Measurements from ENCODE around the gene PCBP3.
"Not testable (repeated sequence)": the region's sequence is repeated elsewhere in the genome, so short reads cannot be mapped to it uniquely, and the experiment has no call there.

Gene PCBP3

DNA sequence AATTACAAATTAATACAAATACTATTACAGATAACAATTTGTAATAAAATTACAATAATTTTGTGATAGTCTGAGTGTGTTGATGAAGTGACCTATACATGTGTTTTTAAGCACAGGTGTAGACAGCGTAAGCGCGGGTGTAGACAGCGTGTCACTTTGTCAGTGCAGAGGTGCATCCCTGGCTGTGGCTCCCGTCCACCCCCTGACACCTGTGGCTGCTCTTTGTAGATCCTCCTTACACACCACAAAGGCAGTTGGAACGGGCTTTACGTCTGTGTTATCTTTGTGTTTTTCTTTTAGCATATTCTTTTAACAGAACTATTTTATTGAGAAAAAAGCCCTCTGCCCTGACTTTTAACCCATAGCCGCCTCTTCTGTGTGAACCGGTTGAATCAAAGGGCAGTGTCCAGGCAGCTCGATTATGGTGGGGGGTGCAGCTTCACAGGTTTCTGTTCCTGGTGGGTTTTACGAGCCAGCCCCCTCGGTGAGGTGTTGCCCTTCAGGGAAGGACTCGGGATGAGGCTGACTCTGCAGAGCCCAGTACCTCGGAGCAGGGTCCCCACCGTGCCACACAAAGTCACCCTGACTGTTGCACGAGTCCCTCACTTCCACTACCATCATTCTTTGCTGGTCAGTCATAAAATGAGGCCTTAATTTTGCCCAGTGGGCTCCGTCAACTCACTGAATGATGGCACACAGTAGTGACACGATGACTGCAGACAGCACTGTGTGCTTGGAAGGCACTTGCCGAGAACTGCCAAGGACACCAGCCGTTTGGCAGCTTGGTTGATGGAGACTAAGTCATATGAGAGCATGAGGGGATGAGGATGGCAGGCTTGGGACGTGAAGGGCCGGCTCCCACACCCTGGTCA is 251.6 kb downstream of the PCBP3 start:
- H3K27ac ChIP-seq = no peak overlapping the region
- no peak for DNase-seq (ENCODE audit: low read depth, low spot score)

DNA sequence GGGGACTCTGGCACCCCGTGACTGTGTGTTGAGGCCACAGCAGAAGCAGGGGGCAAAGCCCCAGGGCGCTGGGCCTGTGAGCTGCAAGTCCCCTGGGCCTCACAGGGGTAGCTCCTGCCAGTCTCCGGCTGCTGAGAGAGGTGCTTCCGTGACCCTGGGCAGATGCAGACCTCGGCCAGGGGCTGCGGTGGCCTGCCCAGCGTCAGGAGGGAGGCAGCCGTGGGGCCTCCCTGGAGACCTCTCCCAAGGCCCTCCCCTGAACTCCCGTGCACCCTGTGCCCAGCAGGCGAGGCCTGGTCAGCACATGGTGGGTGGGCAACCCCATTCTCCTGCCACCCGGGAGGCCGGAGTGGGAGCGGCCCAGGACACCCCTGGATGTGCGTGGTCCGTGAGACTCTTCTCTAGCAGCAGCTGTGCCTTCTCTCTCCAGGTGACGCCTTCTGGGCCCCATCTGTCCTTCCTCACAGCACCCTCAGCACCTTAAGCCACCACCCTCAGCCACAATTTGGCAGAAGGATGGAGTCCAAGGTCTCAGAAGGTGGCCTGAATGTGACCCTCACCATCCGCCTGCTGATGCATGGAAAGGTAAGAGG is 252.3 kb downstream of the PCBP3 start:
- H3K27ac ChIP-seq = no peak overlapping the region
- no peak for DNase-seq (ENCODE audit: low read depth, low spot score)

DNA sequence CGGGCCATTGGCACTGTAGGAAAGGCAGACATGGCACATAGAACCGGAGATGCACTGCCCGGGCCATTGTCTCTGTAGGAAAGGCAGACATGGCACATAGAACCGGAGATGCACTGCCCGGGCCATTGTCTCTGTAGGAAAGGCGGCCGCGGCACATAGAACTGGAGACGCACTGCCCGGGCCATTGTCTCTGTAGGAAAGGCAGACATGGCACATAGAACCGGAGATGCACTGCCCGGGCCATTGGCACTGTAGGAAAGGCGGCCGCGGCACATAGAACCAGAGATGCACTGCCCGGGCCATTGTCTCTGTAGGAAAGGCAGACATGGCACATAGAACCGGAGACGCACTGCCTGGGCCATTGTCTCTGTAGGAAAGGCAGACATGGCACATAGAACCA is 252.9 kb downstream of the PCBP3 start:
- H3K27ac ChIP-seq; DNase-seq (ENCODE audit: low read depth, low spot score): not testable (repeated sequence)

DNA sequence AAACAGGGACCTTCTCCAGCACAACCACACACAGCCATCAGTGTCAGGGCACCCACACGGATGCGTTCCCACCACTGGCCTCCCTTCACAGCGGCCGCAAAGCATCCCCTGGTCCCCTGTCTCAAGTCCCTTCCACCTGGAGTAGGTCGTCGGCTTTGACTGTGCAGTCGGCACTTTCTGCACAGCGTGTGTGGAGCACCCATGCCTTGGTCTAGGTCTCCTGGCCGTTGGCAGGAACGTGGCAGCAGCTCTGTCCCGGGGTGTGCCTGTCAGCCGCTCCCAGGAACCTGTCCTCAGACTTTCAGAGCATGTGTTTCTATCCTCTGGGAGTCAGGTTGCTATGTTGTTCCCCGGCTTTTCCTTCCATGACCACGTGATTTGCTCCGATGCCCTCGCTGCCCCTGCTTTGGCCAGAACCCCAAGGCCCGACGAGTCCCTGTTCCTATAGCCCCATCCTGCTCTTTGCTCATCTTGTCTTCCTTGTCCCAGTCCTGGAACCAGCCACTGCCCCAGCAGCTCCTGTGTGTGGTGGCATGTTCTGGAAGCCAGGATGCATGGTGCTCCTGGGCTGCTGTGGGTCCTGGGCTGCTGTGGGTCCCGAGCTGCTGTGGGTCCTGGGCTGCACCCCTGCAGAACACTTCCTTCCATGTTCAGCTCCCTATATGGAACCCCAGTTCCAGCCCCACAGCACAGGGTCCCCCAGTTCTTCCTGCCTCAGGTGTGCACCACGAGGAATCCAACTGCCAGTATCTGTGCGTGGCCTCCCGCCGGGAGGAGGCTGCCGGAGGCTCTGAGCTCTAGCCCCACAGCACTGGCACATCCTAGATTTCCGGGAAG is 253.9 kb downstream of the PCBP3 start:
- no peak overlapping the region for H3K27ac ChIP-seq
- no peak for DNase-seq (ENCODE audit: low read depth, low spot score)

DNA sequence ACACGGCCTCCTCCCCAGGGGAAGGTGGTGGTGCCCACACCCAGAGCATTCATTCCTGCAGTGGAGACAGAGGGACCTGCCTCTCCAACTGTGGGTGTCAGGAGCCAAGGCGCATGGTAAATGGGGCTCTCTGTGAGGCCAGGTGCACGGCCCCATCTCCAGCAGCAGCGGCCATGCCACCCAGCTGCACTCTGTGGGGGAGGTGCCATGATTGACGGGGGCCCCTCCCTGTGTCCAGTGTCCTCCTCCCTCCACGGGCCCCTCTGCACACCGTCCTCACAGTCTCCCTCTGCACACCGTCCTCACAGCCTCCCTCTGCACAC is 254.5 kb downstream of the PCBP3 start:
- no peak for DNase-seq (ENCODE audit: low read depth, low spot score)
- no peak overlapping the region for H3K27ac ChIP-seq

DNA sequence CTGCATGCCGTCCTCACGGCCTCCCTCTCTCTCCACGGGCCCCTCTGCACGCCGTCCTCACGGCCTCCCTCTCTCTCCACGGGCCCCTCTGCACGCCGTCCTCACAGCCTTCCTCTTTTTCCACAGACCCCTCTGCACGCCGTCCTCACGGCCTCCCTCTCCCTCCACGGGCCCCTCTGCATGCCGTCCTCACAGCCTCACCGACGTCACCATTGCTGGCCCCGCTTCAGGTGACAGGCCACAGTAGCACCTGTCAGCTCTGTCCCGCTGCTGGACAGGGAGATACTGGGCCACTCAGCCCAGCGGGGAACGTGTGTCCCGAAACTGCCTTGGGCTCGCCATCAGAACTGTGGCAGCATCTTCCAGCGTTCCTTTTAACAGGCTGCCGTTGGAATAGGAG is 255.3 kb downstream of the PCBP3 start:
- DNase-seq (ENCODE audit: low read depth, low spot score) = no peak
- no peak overlapping the region for H3K27ac ChIP-seq

DNA sequence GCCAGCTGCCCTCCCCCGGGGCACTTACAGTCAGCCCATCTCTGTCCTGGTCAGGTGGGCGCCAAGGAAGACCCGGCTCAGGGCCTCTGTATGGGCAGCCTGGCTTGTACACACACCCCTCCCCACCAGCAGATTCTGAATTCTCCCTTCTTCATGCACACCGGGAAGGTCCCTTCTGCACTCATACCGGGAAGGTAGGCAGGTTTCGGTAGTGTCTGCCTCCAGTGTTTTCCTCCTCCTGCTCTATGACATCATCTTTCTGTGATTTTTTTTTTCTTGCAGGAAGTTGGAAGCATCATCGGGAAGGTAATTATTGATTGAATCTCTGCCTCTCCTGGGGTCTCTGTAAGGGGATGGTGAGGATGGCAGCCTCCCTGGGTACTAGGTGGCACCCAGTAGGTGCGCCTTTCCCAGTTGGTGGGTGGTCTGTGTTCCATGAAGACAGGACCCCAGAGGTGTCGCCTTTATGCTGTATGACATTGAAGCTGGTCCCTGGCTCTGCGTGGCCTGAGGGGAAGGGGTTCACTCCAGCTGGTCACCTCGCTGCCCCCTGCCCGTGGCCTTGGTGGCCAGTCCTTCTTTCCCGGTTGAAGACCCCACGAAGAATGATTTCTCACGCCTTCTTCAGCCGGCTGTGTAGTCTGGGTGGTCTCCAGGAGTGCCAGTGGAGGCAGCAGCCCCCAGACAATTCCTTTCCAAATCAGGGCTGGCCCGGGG is 255.9 kb downstream of the PCBP3 start:
- no peak overlapping the region for H3K27ac ChIP-seq
- no peak for DNase-seq (ENCODE audit: low read depth, low spot score)

DNA sequence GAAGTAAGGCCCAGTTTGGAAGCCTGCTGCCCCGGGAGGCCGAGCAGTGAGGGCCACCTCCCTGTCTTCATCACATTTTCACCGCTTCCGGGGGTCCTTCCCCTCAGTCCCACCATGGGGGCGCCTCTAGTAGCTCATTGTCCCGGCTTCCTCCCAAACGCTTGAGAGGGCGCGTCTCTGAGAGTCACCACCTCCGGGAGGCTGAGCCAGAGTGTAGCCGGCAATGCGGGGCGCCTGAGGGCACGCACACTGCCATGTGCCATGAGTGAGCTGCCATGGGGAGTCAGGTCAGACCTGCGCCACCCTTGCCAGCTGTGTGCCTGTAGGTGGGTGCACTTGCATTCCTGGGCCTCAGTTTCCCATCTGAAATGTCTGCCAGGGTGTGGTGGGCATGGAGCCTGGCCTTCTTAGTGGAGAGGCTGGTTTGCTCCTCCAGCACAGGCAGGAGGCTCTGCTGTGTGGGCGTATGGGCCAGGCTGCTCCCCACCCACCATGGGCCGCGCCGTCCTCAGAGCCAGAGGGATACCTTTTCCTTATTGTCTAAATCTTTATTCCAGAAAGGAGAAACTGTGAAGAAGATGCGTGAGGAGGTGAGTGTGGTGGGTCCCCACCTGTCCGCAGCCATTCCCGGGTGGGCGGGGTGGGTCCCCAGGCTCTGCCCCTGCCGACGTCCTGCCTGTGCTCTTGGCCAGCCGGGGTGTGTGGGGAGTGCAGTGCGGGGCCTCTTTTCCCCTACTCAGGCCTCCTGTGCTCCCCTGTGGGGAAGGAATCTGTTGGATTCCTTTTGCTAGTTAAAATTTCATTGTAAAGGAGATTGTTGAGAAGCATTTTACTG is 256.7 kb downstream of the PCBP3 start:
- no peak for DNase-seq (ENCODE audit: low read depth, low spot score)
- no peak overlapping the region for H3K27ac ChIP-seq

DNA sequence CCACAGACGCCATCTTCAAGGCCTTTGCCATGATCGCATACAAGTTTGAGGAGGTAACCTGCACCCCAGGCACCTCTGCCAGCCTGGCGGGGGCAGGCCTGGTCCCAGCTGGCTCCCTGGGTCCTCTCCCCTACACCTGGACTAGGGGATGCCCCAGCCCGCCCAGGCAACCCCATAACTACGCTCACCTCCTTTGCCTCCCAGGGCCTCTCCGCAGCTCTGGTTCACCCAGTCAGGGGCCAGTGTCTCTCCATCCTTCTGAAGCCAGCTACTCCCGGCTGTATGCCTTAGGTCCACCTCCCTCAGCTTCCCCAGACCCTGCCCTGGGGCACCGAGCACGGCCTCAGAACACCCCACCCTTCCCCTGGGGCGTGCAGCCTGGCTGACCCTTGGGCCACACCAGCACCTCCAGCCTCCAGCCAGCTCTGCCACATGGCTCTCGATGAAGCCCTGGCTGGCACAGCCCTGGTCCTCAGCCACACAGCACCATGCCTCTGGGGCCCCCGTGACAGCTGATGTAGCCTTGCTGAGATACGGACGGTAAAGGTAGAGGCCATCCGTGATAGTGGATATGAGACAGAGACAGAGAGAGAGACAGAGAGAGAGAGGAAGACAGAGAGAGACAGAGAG is 257.7 kb downstream of the PCBP3 start:
- H3K27ac ChIP-seq = no peak overlapping the region
- no peak for DNase-seq (ENCODE audit: low read depth, low spot score)

DNA sequence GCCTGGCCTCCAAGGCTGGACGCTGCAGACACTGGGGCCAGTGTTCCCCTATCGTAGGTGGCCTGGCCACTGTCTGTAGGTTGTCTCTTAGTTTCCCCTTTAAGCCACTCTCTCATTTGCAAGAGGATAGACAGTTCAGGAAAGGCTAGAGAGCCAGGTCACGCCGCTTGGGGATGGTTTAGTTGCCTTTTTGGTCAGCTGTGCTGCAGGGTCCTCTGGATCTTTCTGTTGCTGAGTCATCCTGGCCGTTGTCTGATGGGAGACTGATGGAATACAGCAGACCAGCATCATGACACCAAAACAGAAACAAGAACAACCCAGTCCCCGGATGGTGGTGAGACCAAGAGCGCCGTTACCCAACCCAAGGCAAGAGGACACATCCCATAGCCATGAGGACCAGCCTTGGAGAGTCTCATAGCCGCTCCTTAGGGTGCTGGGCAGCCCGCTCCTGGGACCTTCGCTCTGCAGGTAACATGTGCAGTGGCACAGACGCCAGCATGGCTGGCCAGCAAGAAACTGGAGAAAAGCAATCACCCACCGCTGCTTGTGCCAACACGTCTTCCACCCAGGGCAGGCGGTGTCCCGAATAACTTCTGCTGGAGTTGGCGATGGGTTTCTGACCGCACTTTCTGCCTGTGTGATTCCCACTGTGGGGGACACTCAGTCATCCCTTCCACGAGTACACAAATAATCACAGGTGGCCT is 258.9 kb downstream of the PCBP3 start:
- H3K27ac ChIP-seq = no peak overlapping the region
- DNase-seq (ENCODE audit: low read depth, low spot score) = no peak

DNA sequence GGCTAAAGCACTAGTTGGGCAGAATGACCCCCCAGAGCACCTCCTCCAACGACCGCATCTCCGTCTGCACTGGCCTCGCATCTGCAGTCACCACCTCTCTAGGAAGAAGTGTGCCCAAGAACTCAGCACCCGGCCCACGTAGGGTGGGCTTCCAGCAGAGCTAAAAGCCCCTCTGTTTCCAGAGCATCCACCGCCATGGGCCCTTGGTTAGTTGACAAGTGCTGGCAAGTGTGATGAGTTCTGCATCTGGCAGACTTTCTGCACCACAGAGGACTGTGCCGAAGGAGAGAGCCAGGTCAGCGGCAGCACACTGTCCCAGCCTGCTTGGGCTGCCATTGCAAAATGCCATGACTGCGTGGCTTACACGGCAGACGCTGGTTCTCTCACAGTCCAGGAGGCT is 261.7 kb downstream of the PCBP3 start:
- H3K27ac ChIP-seq = no peak overlapping the region
- DNase-seq (ENCODE audit: low read depth, low spot score) = no peak

DNA sequence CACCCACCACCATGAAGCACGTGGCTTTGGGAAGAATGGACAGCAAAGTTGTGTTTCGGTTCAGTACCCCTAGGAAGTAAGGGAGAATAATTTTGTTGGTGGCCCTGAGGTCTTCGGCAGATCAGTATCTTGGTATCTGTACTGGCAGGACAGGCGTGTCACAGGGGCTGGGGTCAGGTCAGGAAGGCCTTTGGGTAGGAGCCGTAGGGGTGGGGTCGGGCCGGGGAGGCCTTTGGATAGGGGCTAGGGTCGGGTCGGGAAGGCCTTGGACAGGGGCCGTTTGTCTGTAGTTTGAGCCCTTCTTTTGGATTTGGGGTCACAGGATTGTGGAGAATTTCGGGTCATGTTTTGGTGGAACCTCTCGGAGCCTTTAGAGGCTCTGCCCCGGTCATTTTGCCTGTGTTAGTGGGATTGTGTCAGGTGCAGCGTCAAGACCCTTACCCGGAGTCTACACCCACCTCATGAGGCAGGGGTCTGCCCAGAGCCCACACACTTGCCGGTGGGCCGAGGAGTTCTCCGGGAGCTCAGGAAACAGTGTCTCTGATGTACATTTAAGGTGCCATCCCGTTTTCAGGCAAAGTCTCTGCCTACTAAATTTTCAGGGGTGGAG is 262.8 kb downstream of the PCBP3 start:
- no peak for DNase-seq (ENCODE audit: low read depth, low spot score)

DNA sequence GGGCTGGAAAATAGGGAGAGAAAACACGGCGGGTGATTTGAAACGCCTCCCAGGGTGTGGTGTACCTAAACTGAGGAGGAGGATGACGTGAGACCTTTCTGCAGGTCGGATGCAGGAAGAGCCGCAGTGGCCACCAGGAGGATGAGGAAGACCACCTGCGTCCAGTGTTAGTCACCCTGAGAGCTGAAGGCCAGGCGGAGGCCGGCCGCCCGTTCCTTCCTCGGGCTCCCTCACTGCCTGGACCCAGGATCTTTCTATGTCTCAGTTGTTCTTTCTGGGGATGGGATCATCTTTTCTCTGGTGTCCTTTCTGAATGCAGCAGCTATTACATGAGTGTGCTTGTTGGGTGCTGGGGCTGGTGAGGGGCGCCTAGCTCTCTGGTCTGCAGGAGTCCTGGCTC is 263.3 kb downstream of the PCBP3 start:
- no peak for DNase-seq (ENCODE audit: low read depth, low spot score)
- H3K27ac ChIP-seq = no peak overlapping the region

More for the DNA sequence above, 262.8 kb downstream of the PCBP3 start:
- no peak overlapping the region for H3K27ac ChIP-seq

DNA sequence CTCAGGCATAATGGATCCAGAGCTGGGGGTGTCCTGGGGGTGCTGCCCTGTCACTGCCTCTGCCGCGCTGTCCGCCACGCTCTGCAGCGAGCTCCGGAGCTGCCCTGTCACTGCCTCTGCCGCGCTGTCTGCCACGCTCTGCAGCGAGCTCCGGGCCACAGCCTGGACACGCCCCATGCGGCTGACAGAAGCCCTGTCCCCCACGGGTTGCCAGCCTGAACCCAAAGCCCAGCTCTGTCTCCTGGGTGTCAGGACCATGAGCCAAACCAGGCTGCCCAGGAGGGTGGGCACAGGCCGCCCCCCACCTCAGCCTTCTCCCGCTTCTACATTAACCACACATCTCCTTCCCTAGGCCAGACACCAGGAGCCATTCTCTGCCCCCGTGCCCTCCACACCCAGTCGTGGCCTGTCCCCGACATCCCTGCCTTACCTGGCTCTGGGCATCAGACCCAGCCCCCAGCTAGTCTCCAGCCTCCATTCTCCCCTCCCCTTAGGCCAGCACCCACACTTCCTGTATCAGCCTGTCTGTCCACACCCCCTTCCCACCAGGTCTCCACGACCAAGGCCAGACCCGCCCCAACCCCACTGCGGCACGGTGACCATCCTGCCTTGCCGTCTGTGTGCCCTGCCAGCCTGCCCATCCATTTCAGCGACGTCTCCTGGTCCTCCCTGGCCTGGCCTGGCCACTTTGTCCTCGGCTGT is 265.2 kb downstream of the PCBP3 start:
- DNase-seq (ENCODE audit: low read depth, low spot score) = no peak
- H3K27ac ChIP-seq = no peak overlapping the region

DNA sequence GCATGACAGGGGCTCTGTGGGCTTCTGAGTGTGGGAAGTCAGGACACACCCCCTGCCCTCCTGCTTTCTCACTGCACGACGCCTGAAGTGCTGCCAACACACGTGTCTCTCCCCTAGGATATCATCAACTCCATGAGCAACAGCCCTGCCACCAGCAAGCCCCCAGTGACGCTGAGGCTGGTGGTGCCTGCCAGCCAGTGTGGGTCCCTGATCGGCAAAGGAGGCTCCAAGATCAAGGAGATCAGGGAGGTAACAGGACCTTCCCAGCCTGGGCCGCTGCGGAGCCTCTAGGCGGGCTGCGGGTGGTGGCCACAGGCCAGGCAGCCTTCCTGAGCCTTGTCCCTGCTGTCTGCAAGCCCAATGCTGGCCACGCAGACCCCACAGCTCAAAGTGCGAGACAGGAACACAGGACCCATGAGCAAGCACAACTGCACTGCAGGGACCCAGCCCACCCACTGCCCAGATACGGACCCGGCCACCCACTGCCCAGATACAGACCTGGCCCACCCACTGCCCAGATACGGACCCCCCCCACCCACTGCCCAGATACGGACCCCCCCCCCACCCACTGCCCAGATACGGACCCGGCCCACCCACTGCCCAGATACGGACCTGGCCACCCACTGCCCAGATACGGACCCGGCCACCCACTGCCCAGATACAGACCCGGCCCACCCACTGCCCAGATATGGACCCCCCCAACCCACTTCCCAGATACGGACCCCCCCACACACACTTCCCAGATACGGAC is 265.9 kb downstream of the PCBP3 start:
- no peak for DNase-seq (ENCODE audit: low read depth, low spot score)

DNA sequence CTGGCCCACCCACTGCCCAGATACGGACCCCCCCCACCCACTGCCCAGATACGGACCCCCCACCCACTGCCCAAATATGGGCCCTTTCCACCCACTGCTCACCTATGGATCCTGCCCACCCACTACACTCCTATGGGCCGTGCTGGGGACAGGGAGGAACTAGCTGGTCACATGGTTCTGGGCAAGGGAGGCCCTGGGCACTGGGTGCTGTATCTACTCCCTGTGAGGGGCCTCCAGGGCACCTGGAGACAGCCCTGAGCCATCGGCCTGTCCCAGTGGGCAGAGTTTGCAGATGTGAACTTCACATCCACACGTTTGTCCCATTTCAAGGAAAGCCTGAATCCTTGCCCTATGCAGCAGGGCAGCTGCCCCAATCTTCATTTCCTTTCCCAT is 266.6 kb downstream of the PCBP3 start:
- no peak overlapping the region for H3K27ac ChIP-seq
- DNase-seq (ENCODE audit: low read depth, low spot score) = no peak

More for the DNA sequence above, 265.9 kb downstream of the PCBP3 start:
- no peak overlapping the region for H3K27ac ChIP-seq

All from epithelial cell of prostate (primary cell).